Measurements from ENCODE around the gene TSPAN18. TPM values are rescaled to one million over a fixed set of nuclear protein-coding genes. Genes with fewer than 3 reads are reported as not detected.
A peak's percentile ranks its signal among the peaks of the same experiment; 100 is the strongest.

Gene TSPAN18
- total and polyA plus RNA-seq, 2 of the 8 experiments (the other 6 are each of a cell fraction or from before 2014, with no cell fraction given) = 5.2 to 10.2 TPM

- no peak overlapping the region for H2BK20ac ChIP-seq (ENCODE audit: low read length)
- H3K23ac ChIP-seq (ENCODE audit: insufficient read length) = no peak overlapping the region
- H3K79me1 ChIP-seq (ENCODE audit: low read depth, low read length) = no peaks in the 10 kb centered on the region
- CTCF ChIA-PET (ENCODE audit: partially characterized antibody) = interaction anchor here (0.6 to 2.7 kb wide), 8 partner anchors 15 to 186 kb away, joined by 3 to 11 read pairs (median 4); no protein-coding TSS in a partner anchor
- no peak overlapping the region for H2AFZ ChIP-seq (ENCODE audit: low read length)
- peak in 1 of 2 experiments; percentile 42 for DNase-seq (ENCODE audit: low read depth in 1 of 2, low spot score in 2 of 2)
- no peak overlapping the region for H3K4me3 ChIP-seq (ENCODE audit: extremely low read depth in 1 of 4, insufficient read depth in 2 of 4, low read depth in 3 of 4, low read length in 4 of 4)
- no peak overlapping the region for H2AK5ac ChIP-seq (ENCODE audit: low read depth, low read length)
- no peak overlapping the region for H3K56ac ChIP-seq (replicated peaks; ENCODE audit: insufficient read length, low read depth, low read length)
- no peak overlapping the region for H2BK12ac ChIP-seq (ENCODE audit: low read depth, low read length)
- no peak overlapping the region for H3K4ac ChIP-seq (replicated peaks; ENCODE audit: insufficient read length, low read depth, low read length)
- 86% methylated on average over 7 of the region's 7 CpGs; no CpG with 5 or more reads in 1 of the 2 experiments for WGBS, 2 experiments (ENCODE audit: extremely low coverage in 1 of 2, insufficient coverage in 1 of 2, insufficient read length in 1 of 2, insufficient replicate concordance in 2 of 2, low coverage in 1 of 2, low lambda C conversion rate in 2 of 2, missing lambda C conversion rate in 1 of 2)
- no peak for FAIRE-seq
- no peaks in the 10 kb centered on the region for H3K79me2 ChIP-seq (ENCODE audit: control insufficient read depth in 1 of 2, insufficient read depth in 2 of 2, low read length in 2 of 2)
- H3K18ac ChIP-seq (ENCODE audit: extremely low read depth, low read length) = no peak overlapping the region
- H4K91ac ChIP-seq (replicated peaks; ENCODE audit: insufficient read length, low read length) = no peak overlapping the region
- peaks cover 4 to 23% (median 20%) of the 10 kb centered on the region in 4 experiments for H3K27me3 ChIP-seq (replicated peaks in 1 of 4; ENCODE audit: control insufficient read depth in 3 of 4, extremely low read depth in 1 of 4, insufficient read depth in 3 of 4, low read length in 3 of 4)
- H3K14ac ChIP-seq (ENCODE audit: insufficient read length) = no peak overlapping the region
- no peaks in the 10 kb centered on the region; the same call in 1 of the 2 replicates for H3K23me2 ChIP-seq (ENCODE audit: low read depth, low read length)
- no peaks in the 10 kb centered on the region for H4K20me1 ChIP-seq (replicated peaks in 1 of 2; ENCODE audit: control insufficient read depth in 1 of 2, insufficient read depth in 2 of 2, low read length in 2 of 2)
- H3K4me2 ChIP-seq (ENCODE audit: insufficient read depth in 1 of 2, low read depth in 2 of 2, low read length in 2 of 2) = no peak overlapping the region
- H2BK15ac ChIP-seq (ENCODE audit: low read length) = no peak overlapping the region
- H3K9ac ChIP-seq (replicated peaks in 1 of 4; ENCODE audit: extremely low read depth in 1 of 4, low read depth in 3 of 4, low read length in 3 of 4) = no peak overlapping the region
- no peak overlapping the region for H4K5ac ChIP-seq (ENCODE audit: insufficient read length, low read depth, low read length)
- H4K8ac ChIP-seq (ENCODE audit: extremely low read depth, insufficient read depth, low read length) = no peak overlapping the region
- POLR2A ChIA-PET (ENCODE audit: partially characterized antibody) = interaction anchor here (0.7 kb wide), 1 partner anchor 16 kb away, joined by 9 read pairs; no protein-coding TSS in a partner anchor
- no peaks in the 10 kb centered on the region for H3K36me3 ChIP-seq (ENCODE audit: control insufficient read depth in 2 of 4, insufficient read depth in 4 of 4, low read length in 3 of 4)
- H3K4me1 ChIP-seq (replicated peaks in 1 of 4; ENCODE audit: control insufficient read depth in 3 of 4, insufficient read depth in 4 of 4, low read length in 3 of 4) = peaks cover 14 to 26% (median 22%) of the 10 kb centered on the region in 4 experiments
- H3K27ac ChIP-seq (ENCODE audit: low read depth, low read length) = no peak overlapping the region
- H2BK120ac ChIP-seq (replicated peaks; ENCODE audit: low read depth, low read length) = no peak overlapping the region
- H2BK5ac ChIP-seq (ENCODE audit: low read depth, low read length) = no peak overlapping the region
- no peaks in the 10 kb centered on the region for H3K9me3 ChIP-seq (ENCODE audit: insufficient read depth in 2 of 2, low read depth in 1 of 2, low read length in 1 of 2)
- TF ChIP-seq CREB1 (IDR thresholded peaks at IDR 0.05) = no peak
- TF ChIP-seq TBP (IDR thresholded peaks at IDR 0.05; ENCODE audit: low read depth, low read length) = no peak
- TF ChIP-seq EZH2 (IDR thresholded peaks at IDR 0.05; ENCODE audit: low read depth, low read length, severe bottlenecking) = no peak
- no peak for TF ChIP-seq CHD2 (IDR thresholded peaks at IDR 0.05; ENCODE audit: low read length)
- no peak for TF ChIP-seq JUN (IDR thresholded peaks at IDR 0.05; ENCODE audit: low read depth, low read length)
- TF ChIP-seq JUND (IDR thresholded peaks at IDR 0.05; ENCODE audit: low read length) = no peak
- TF ChIP-seq CBX8 (IDR thresholded peaks at IDR 0.05; ENCODE audit: borderline replicate concordance, low read depth, low read length) = no peak
- TF ChIP-seq, protein P1, sequence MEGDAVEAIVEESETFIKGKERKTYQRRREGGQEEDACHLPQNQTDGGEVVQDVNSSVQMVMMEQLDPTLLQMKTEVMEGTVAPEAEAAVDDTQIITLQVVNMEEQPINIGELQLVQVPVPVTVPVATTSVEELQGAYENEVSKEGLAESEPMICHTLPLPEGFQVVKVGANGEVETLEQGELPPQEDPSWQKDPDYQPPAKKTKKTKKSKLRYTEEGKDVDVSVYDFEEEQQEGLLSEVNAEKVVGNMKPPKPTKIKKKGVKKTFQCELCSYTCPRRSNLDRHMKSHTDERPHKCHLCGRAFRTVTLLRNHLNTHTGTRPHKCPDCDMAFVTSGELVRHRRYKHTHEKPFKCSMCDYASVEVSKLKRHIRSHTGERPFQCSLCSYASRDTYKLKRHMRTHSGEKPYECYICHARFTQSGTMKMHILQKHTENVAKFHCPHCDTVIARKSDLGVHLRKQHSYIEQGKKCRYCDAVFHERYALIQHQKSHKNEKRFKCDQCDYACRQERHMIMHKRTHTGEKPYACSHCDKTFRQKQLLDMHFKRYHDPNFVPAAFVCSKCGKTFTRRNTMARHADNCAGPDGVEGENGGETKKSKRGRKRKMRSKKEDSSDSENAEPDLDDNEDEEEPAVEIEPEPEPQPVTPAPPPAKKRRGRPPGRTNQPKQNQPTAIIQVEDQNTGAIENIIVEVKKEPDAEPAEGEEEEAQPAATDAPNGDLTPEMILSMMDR (IDR thresholded peaks at IDR 0.05; ENCODE audit: control extremely low read depth in 1 of 3, insufficient read depth in 1 of 3, low read depth in 1 of 3, low read length in 3 of 3) = no peak
- TF ChIP-seq, protein P2, sequence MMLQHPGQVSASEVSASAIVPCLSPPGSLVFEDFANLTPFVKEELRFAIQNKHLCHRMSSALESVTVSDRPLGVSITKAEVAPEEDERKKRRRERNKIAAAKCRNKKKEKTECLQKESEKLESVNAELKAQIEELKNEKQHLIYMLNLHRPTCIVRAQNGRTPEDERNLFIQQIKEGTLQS (IDR thresholded peaks at IDR 0.05; ENCODE audit: insufficient read depth, low read depth, low read length) = no peak
Measured at GRCh38 chr11:44750551-44751465, 24.0 kb downstream of the TSPAN18 start.
